K562 (cell line): ENCODE data around the gene AGGF1. TPM values are rescaled to one million over a fixed set of nuclear protein-coding genes. Genes with fewer than 3 reads are reported as not detected.

ENCODE experiments used
- ATAC-seq: fragments of 200-7000 bp; cut with Tn5 transposase; 3 replicates; pipeline ENCODE4 v1.9.1; 2020; ENCODE audit warnings: moderate library complexity
- BruUV-seq: library from RNA; stranded (reverse); fragments of 400-500 nt; replicated peaks from 2 replicates; lab custom pipeline; 2021; lab: Mats Ljungman, UMichigan
- CTCF ChIA-PET: fragments of 300-600 bp; formaldehyde crosslinking; extraction: SDS; loops from one replicate; lab custom pipeline; 2021; ENCODE audit warnings: low intra/inter-chr PET ratio; lab: Yijun Ruan, JAX
- POLR2A ChIA-PET: fragments of 300-600, 350-650 bp; sonication (Branson Sonifier 250); formaldehyde crosslinking; extraction: SDS; loops from one replicate; lab custom pipeline; 2021; ENCODE audit warnings: antibody characterized with exemption, inconsistent platforms; lab: Yijun Ruan, JAX
- DNase-seq, 4 experiments: peaks; one replicate each; pipeline versions ENCODE4 v3.0.0 to v3.0.0-alpha.2; 2011 to 2018; ENCODE audit warnings: low spot score in 3 of 4, mixed read lengths in 3 of 4; ENCODE audit errors: extremely low read depth in 1 of 4
- FAIRE-seq: peaks from 2 replicates; lab custom pipeline; 2011; peaks lifted over from hg19 to GRCh38; lab: Jason Lieb, UNC
- H2AFZ ChIP-seq: 2 replicates; pipeline ENCODE4 v1.6.0; 2011; ENCODE audit warnings: low read depth, low read length, control low read depth, inconsistent platforms
- H3K27ac ChIP-seq: fragments of 200-600 bp; 3 replicates; pipeline ENCODE4 v1.8.0; 2011; ENCODE audit warnings: low read depth, mild to moderate bottlenecking, control low read depth, inconsistent platforms, low read length, moderate library complexity, mixed read lengths; ENCODE audit errors: extremely low read depth
- H3K27me3 ChIP-seq, 2 experiments: fragments of 300-600 bp in 1 of 2; 2 replicates in 1 of 2; 3 replicates in 1 of 2; pipeline versions ENCODE4 v1.6.0 to v1.8.0; 2011; ENCODE audit warnings: inconsistent platforms in 2 of 2, low read length in 2 of 2, mild to moderate bottlenecking in 1 of 2, mixed read lengths in 1 of 2, moderate library complexity in 1 of 2; ENCODE audit not compliant: control insufficient read depth in 2 of 2, insufficient read depth in 2 of 2
- H3K36me3 ChIP-seq: fragments of 300-600 bp; 3 replicates; pipeline ENCODE4 v1.8.0; 2011; ENCODE audit warnings: mild to moderate bottlenecking, low read length, inconsistent platforms; ENCODE audit not compliant: control insufficient read depth, insufficient read depth
- H3K4me1 ChIP-seq, 2 experiments: fragments of 200-600 bp in 1 of 2; replicated peaks in 1 of 2; 2 replicates in 1 of 2; 3 replicates in 1 of 2; pipeline versions ENCODE4 v1.5.1 to v1.8.0; 2011; ENCODE audit warnings: inconsistent platforms in 2 of 2, low read length in 2 of 2, mild to moderate bottlenecking in 1 of 2, mixed read lengths in 1 of 2, moderate library complexity in 1 of 2; ENCODE audit not compliant: control insufficient read depth in 2 of 2, insufficient read depth in 2 of 2
- H3K4me2 ChIP-seq: 2 replicates; pipeline ENCODE4 v1.6.1; 2011; ENCODE audit warnings: low read length, control low read depth, inconsistent platforms, mixed read lengths; ENCODE audit not compliant: insufficient read depth
- H3K4me3 ChIP-seq: fragments of 200-600 bp; sonication (generic), shearing (Covaris generic); 2 replicates; pipeline ENCODE4 v1.5.1; 2016; ENCODE audit warnings: control low read depth, inconsistent platforms
- H3K79me2 ChIP-seq: fragments of 200-600 bp; 3 replicates; pipeline ENCODE4 v1.8.0; 2011; ENCODE audit warnings: low read length, inconsistent platforms; ENCODE audit not compliant: control insufficient read depth, insufficient read depth
- H3K9ac ChIP-seq, 2 experiments: 2 replicates each; pipeline versions ENCODE4 v1.6.0 to v1.6.1; 2011; ENCODE audit warnings: low read depth in 2 of 2, low read length in 2 of 2, control low read depth in 1 of 2, inconsistent platforms in 1 of 2, mild to moderate bottlenecking in 1 of 2, mixed read lengths in 1 of 2; ENCODE audit not compliant: insufficient read depth in 1 of 2
- H3K9me1 ChIP-seq: one replicate; pipeline ENCODE4 v1.6.0; 2011; ENCODE audit warnings: inconsistent platforms, mild to moderate bottlenecking, low read length, moderate library complexity; ENCODE audit not compliant: control insufficient read depth, insufficient read depth
- H3K9me3 ChIP-seq: replicated peaks from 2 replicates; pipeline ENCODE4 v1.5.1; 2011; ENCODE audit warnings: low read depth, low read length, inconsistent platforms; ENCODE audit not compliant: control insufficient read depth, insufficient read depth
- H4K20me1 ChIP-seq: replicated peaks from 2 replicates; pipeline ENCODE4 v1.6.1; 2011; ENCODE audit warnings: low read length, inconsistent platforms, mixed read lengths; ENCODE audit not compliant: control insufficient read depth, insufficient read depth
- CHAMP1 ChIP-seq: fragments of 450-650 bp; IDR thresholded peaks from 2 replicates; pipeline ENCODE4 v1.6.1; 2016; ENCODE audit warnings: mild to moderate bottlenecking
- CTBP1 ChIP-seq: fragments of 450-650 bp; IDR thresholded peaks from 2 replicates; pipeline ENCODE4 v1.6.1; 2016; ENCODE audit warnings: borderline replicate concordance
- EZH2 ChIP-seq: IDR thresholded peaks from 2 replicates; pipeline ENCODE4 v1.6.1; 2012; ENCODE audit warnings: low read depth, mild to moderate bottlenecking, inconsistent platforms, low read length, borderline replicate concordance
- GATA2 ChIP-seq: sonication (generic); formaldehyde crosslinking; IDR thresholded peaks from 2 replicates; pipeline ENCODE4 v1.4.0; 2020; ENCODE audit warnings: mild to moderate bottlenecking, missing genetic modification reagents
- IRF9 ChIP-seq: fragments of 450-650 bp; IDR thresholded peaks from 2 replicates; pipeline ENCODE4 v1.6.1; 2016; ENCODE audit warnings: missing biosample characterization, missing genetic modification characterization
- KAT7 ChIP-seq: sonication (generic); formaldehyde crosslinking; IDR thresholded peaks from 2 replicates; pipeline ENCODE4 v1.8.0; 2022; ENCODE audit warnings: missing genetic modification reagents, mild to moderate bottlenecking, borderline replicate concordance
- MEIS2 ChIP-seq: fragments of 450-650 bp; IDR thresholded peaks from 2 replicates; pipeline ENCODE4 v1.6.1; 2014; ENCODE audit warnings: mild to moderate bottlenecking; ENCODE audit not compliant: partially characterized antibody
- PCBP2 ChIP-seq: fragments of 200-400 bp; formaldehyde crosslinking; IDR thresholded peaks from 2 replicates; pipeline ENCODE4 v1.6.1; 2018; ENCODE audit warnings: low read length, low read depth, mild to moderate bottlenecking, moderate library complexity; ENCODE audit not compliant: poor library complexity, severe bottlenecking
- PKNOX1 ChIP-seq: fragments of 450-650 bp; IDR thresholded peaks from 2 replicates; pipeline ENCODE4 v1.6.1; 2016
- ZEB2 ChIP-seq: fragments of 450-650 bp; IDR thresholded peaks from 2 replicates; pipeline ENCODE4 v1.6.1; 2016
- ZNF232 ChIP-seq: sonication (generic); formaldehyde crosslinking; IDR thresholded peaks from 2 replicates; pipeline ENCODE4 v1.8.0; 2022; ENCODE audit warnings: mild to moderate bottlenecking, missing genetic modification reagents
- WGBS: fragments of 100-300 bp; shearing (Covaris generic); methylation state at CpG from one replicate; pipeline ENCODE4 v1.1.6; 2016; ENCODE audit warnings: low coverage, mixed read lengths; ENCODE audit not compliant: insufficient coverage; ENCODE audit errors: missing lambda C conversion rate; 5-methylcytosine and 5-hydroxymethylcytosine counted together
- in situ Hi-C: fragments of 300-500 bp; cut with MboI; formaldehyde crosslinking; loops from 4 replicates; pipeline ENCODE4 v1.15.0; 2018; ENCODE audit warnings: inconsistent platforms, mixed read lengths
- intact Hi-C: fragments of 100-400 bp; cut with micrococcal nuclease; formaldehyde crosslinking; loops from 2 replicates; pipeline ENCODE4 v1.14.2; 2022
- polyA plus RNA-seq, 8 experiments: library from polyadenylated mRNA; depleted of rRNA in 4 of 8; stranded (reverse) in 5 of 8; unstranded in 3 of 8; fragments of >200 nt; fragmentation: Nextera tagmentation in 2 of 8; fragmentation: Illumina TruSeq in 1 of 8; extraction: Ambion mirVana in 2 of 8; extraction: Trizol in 1 of 8; gene quantifications; 2 replicates each; pipeline versions ENCODE4 v1.2.1 to v1.2.3, GENCODE V29; 2011 to 2014; ENCODE audit warnings: inconsistent platforms in 1 of 8, missing spikeins in 1 of 8
- total RNA-seq, 7 experiments: library from RNA; depleted of rRNA in 6 of 7; stranded (reverse); fragments of >200 nt in 6 of 7; fragmentation: Illumina TruSeq in 2 of 7; extraction: Trizol in 2 of 7; gene quantifications; 2 replicates each; pipeline versions ENCODE4 v1.2.1 to v1.2.3, GENCODE V29; 2011 to 2021; ENCODE audit warnings: low replicate concordance in 1 of 7
- TF ChIP-seq, protein P1 (sequence below): fragments of 250-450 bp; sonication (Bioruptor Pico); IDR thresholded peaks from 2 replicates; pipeline ENCODE4 v1.5.1; 2021; ENCODE audit warnings: mild to moderate bottlenecking
- TF ChIP-seq, protein P2 (sequence below): IDR thresholded peaks from 2 replicates; pipeline ENCODE4 v1.6.1; 2011; ENCODE audit not compliant: insufficient read length; ENCODE audit errors: extremely low read depth

AGGF1 gene
- total and polyA plus RNA-seq, 9 of the 15 experiments (the other 6 are each of a cell fraction or from before 2014, with no cell fraction given), result 5.2 to 20.4 (median 13.4) TPM

DNA sequence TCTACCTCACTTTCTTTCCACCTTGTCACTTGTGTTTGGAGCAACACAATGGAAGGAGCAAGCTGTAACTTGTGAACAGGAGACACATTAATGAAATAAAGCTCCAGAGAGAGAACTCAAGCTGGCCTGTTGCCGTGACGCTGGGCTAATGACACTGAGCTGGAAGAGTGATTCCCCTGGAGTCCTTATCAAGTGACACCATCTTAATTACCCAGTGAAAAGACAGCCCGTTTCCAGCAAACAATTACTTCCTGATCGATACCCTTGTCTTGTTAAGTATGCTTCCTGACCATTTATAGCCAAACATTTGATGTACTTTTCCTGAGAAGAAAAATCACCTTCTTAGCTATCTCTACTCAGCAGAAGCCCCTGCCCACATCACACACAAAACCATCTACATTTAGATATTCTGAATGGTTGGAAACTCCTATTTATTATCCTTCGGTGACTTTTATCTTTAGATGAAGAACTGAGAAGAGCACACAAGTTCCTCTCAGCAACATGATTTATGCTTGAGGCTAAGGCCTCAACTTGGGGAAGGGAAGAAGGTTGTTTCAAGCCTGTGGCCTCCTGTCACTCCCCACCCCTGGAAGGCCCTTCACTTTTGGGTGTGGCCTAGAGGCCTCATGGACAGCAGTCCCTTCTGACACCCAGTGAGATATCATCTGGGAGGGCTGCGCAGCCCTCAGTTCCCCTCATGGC, 43.2 kb upstream of the AGGF1 start:
- 2% methylated on average over 6 of the region's 6 CpGs for WGBS
- TF ChIP-seq, protein P1, sequence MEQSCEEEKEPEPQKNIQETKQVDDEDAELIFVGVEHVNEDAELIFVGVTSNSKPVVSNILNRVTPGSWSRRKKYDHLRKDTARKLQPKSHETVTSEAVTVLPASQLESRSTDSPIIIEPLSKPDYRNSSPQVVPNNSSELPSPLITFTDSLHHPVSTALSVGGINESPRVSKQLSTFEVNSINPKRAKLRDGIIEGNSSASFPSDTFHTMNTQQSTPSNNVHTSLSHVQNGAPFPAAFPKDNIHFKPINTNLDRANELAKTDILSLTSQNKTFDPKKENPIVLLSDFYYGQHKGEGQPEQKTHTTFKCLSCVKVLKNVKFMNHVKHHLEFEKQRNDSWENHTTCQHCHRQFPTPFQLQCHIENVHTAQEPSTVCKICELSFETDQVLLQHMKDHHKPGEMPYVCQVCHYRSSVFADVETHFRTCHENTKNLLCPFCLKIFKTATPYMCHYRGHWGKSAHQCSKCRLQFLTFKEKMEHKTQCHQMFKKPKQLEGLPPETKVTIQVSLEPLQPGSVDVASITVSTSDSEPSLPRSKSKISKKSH (CRISPR knock-in tag), result no peak
- no peak for TF ChIP-seq CHAMP1
- TF ChIP-seq KAT7 (CRISPR knock-in tag), result no peak
- TF ChIP-seq GATA2 (CRISPR knock-in tag), result no peak
- no peak for TF ChIP-seq EZH2
- no peak for TF ChIP-seq PCBP2
- peak; percentile 71 for TF ChIP-seq MEIS2
- no peak for TF ChIP-seq ZEB2
- TF ChIP-seq, protein P2, sequence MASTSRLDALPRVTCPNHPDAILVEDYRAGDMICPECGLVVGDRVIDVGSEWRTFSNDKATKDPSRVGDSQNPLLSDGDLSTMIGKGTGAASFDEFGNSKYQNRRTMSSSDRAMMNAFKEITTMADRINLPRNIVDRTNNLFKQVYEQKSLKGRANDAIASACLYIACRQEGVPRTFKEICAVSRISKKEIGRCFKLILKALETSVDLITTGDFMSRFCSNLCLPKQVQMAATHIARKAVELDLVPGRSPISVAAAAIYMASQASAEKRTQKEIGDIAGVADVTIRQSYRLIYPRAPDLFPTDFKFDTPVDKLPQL, result no peak
- TF ChIP-seq ZNF232, result no peak
- no peak for TF ChIP-seq IRF9 (tag)
- peak; percentile 59 for TF ChIP-seq PKNOX1
- peak; percentile 16; the same call in 1 of the 2 replicates for TF ChIP-seq CTBP1

More for the DNA sequence above, 43.2 kb upstream of the AGGF1 start:
- H3K9me1 ChIP-seq, result no peaks in the 10 kb centered on the region
- H3K4me2 ChIP-seq, result no peak overlapping the region
- ATAC-seq (peak; percentile 49; the same call in 1 of the 3 replicates), FAIRE-seq (no peak), DNase-seq (peak; percentile 15 to 17 (median 16))
- no peak overlapping the region for H3K9ac ChIP-seq
- no peaks in the 10 kb centered on the region for H4K20me1 ChIP-seq
- no TSS peak for BruUV-seq
- no peaks in the 10 kb centered on the region for H3K79me2 ChIP-seq
- H3K9me3 ChIP-seq, result no peaks in the 10 kb centered on the region
- ChIA-PET CTCF (no interaction called here), POLR2A (interaction anchor here (0.8 to 1.5 kb wide), 3 partner anchors 9 to 43 kb away, joined by 3 to 6 read pairs (median 3); no protein-coding TSS in a partner anchor)
- no peaks in the 10 kb centered on the region for H3K36me3 ChIP-seq
- H3K4me1 ChIP-seq, result peaks cover 0 to 7% of the 10 kb centered on the region in 2 experiments; a peak in 2 of 5 replicates
- in situ Hi-C loops, result no loop called here
- H3K4me3 ChIP-seq, result no peak overlapping the region
- peaks cover 1 to 4% of the 10 kb centered on the region in 2 experiments; a peak in 2 of 5 replicates for H3K27me3 ChIP-seq
- H3K27ac ChIP-seq, result no peak overlapping the region
- intact Hi-C loops, result no loop called here
- H2AFZ ChIP-seq, result no peak overlapping the region
